NK-92 (cell line): ENCODE results near the gene KCNMA1.

Experiments
- DNase-seq: peaks from one replicate; lab custom pipeline; 2025; ENCODE audit not compliant: unreplicated experiment; lab: John Stamatoyannopoulos, UW

KCNMA1 gene

DNA sequence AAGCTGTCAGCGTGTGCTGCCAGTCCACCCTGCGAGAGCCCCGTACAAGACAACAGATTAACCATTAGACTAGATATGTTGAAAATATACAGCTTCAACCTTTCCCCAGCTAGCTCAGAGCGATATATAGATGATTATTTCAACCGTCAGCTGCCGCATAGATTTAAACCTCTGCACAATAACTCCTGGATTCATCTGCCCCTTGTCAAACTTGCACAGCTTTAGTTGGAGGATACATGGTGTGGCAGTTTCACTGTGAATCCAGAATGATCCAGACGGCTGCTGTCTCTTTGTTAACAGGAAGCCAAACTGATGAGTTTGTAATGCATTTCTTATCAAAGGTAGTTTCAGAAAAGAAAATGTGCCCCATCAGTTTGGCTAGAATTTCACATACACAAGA is 659.7 kb downstream of the KCNMA1 start:
- no peak for DNase-seq

GRCh38 chr10:76977046-76977445 is 660.6 kb downstream of the KCNMA1 start:
- DNase-seq: no peak

DNA sequence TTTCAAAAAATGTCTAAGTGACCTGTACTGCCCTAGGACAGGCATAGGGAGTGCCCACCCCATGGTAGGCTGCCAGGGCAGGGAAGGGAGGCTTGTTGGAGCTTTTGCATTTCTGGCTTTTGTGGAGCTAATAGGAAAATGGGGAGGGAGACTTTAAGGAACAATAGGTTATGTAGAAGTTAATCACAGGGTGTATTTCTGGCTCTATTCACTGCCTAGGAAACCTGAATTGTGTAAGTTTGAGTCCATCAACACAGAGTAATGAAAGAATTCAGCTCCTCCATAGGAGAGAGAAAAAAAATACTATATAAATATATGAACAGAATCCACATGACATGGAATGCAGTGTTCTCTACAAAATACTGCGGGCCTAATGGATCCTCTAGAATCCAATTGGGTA is 661.5 kb downstream of the KCNMA1 start:
- DNase-seq: no peak

GRCh38 chr10:76975126-76975525 is 662.5 kb downstream of the KCNMA1 start:
- no peak for DNase-seq

DNA sequence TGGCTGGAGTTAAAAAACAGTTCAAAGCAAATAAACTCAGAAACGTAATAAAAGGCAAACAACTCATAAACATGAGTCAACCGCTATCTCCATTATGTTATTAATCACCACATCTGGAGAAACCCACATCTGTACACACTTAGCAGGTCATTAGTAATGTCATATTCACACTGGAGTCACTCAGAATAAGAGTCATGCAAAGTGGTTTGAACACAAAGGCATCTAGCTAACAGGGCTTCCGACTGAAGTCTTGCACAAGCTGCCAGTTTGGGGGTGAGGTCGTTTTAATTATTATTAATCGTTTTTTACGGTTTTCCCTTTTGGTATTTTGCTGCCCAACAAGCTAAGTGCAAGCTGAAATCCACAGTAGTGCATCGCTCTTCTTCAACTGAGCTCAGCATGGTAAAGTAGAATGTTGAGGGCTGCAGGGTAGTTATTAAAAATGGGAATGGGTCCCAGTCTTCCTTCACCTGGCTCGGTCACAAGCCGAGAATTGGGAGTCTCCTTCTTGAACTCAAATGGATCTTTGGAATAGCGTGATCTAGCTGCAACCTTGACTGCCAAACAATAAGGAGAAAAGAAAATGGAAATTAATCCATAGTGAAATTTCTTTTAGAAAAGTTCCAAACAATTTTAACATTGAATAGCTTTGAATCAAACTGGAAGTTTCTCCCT is 663.5 kb downstream of the KCNMA1 start:
- DNase-seq: no peak

- no peak for DNase-seq
Observed at GRCh38 chr10:76973091-76974016, 664.3 kb downstream of the KCNMA1 start.

DNA sequence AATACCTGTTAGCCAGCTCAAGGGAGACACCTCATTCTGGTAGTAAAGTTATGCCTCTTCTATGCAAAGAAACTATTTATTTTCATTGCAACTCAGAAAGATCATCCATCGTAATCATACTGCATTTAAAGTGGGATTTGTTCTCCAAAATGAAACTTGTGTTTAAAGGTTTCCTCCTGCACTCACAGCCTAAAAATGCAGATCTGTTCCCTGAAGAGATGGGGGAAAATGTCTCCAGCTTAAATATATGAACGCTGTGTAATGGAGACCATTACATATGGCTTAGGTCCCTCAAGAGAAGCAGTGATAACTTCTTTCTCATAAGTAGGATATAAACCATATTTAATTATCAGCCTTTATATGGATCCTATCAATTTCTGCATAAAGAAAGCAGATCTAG is 665.1 kb downstream of the KCNMA1 start:
- DNase-seq: no peak

DNA sequence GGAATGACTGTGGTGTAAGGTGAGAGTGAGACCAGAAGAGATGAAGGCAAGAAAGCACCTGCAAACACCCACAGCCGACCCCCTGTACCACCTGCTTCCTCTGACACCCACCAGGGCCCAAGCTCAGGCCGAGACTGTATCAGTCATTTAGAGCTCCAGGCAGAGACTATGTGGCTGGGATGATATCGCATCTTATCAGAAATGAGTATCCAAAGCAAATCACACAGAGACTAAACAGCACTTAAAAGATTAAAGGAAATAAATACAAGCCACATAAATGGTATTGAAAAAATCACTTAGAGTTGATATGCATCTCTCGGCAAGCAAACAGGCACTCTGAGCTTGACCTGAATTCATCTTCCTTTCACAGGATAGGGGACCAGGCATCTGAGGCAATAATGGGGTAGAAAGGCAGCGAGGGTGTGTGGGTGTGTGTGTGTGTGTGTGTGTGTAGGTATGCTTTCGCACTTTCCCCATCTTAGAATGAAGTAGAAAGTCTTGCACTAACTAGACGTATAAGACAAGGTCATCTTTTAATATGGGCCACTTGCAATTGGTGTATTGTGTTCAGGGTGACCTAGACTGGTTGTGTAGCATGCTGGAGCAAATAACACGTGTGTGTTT is 665.9 kb downstream of the KCNMA1 start:
- DNase-seq: no peak

DNA sequence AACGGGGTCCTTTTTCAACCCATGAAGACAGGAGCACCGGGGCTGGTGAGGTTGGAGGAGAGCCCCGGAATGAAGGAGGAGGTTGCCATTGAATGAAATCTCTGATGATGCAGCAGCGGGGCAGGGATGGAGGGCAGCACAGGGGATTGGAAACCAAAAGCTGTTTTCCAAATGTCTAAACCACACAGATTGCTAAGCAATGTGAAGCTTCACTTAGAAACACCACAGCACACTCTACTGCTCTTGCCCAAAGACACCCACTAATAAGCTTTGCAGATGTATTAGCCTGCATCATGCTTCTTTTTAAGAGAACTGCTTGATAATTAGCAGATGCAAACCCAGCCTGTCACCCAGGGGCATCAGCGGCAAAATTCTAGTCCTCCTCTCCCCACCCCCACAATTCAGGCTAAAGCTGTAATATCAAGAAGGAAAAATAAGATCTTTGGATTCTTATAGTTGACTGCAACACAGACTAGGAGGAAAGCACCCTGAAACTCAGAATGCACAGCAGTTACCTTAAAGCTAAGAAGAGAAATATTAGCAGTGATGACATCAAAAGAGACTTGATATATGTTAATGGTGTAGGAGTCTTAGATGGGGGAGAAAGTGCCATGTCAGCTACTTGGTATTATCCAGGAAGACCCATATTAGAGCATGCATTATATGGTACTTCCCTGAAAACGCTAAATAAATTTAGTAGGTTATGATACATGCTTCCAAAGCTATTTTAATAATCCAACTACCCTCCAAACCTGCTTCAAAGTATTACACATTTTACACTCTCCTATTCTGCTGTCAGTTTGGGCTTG is 666.7 kb downstream of the KCNMA1 start:
- no peak for DNase-seq

DNA sequence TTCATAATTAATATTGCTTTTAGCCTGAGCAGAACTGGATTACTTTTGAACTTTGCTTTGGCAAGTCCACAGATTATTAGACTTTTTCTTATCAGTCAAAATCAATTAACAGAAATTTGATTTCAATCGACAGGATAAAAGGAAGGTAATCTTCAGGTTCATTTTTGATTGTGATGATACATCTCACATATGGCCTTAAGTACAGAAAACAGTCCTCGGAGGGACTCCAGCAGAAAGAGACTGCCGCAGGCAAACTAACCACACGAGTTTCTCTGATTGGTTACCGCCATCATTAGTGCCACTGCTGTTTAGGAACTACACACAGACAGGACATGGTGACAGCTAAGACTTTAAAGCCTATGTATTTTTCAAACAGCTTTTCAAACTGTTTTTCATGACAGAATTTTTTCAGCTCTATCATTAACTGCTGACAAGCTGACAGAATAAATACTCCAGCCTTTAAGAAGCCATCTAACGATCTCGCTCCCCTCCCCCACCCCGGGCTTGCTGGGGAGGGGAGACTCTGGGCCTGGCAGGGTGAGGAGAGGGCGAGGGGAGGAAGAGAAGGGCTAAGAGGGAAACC is 668.2 kb downstream of the KCNMA1 start:
- no peak for DNase-seq

- DNase-seq: no peak
Observed at GRCh38 chr10:76968483-76968882, 669.1 kb downstream of the KCNMA1 start.

DNA sequence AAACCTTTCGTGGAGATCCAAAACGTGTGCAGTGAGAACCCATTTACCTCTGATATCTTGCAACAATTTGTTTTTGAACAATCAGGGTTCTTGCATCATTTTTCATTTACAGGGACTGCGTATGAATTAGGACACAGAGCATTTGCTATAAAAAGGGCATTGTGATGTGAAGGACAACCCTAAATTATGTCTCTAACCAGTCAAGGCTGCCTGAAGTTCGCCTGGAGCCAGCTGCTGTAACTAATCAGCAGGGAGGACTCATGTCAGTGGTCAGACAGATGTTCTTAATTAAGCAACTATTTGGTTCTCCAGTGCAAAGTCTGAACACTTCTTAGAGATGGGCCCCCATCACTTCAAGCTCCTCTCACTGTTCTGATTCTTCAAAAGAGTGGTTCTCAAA is 674.8 kb downstream of the KCNMA1 start:
- no peak for DNase-seq

DNA sequence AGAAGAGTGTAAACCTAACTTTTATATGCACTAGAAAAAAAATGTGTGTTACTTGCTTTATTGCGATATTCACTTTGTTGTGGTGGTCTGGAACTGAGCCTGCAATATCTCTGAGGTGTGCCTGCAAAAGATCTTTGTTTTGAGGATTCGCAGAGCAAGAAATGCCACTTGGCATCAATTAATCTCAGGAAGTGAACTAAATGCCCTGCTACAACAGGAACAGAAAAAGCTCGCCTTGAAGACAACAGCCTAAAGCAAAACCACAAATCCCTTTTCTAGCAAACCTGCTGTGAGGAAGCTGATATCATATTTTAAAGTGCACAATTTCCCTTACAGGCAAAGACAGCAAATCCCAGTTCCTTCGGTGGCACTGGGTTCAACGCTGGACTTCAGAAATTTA is 675.8 kb downstream of the KCNMA1 start:
- no peak for DNase-seq

GRCh38 chr10:76959111-76959510 is 678.5 kb downstream of the KCNMA1 start:
- no peak for DNase-seq

GRCh38 chr10:76954838-76955237 is 682.8 kb downstream of the KCNMA1 start:
- no peak for DNase-seq

DNA sequence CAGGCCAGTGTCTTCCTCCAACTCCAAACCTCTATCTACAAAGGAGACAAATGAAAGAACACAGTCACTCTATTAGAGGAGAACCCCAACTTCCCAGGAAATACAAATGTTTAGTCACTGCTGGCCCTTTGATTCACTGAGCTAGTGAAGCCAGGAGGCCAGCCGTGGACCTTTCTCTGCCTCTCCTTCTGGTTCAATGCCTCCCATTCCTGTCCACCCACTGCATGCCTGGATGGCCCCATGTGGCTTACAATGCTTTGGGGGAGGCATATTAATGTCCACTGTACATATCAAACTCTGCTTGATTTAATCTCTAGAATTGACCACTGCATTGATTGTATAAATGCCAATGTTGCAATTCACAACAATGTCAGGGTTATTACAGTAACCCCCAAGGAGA is 687.3 kb downstream of the KCNMA1 start:
- no peak for DNase-seq

GRCh38 chr10:76946270-76946669 is 691.3 kb downstream of the KCNMA1 start:
- no peak for DNase-seq

- no peak for DNase-seq
Observed at GRCh38 chr10:76945166-76945565, 692.4 kb downstream of the KCNMA1 start.

- no peak for DNase-seq
Observed at GRCh38 chr10:76944640-76945039, 693.0 kb downstream of the KCNMA1 start.

DNA sequence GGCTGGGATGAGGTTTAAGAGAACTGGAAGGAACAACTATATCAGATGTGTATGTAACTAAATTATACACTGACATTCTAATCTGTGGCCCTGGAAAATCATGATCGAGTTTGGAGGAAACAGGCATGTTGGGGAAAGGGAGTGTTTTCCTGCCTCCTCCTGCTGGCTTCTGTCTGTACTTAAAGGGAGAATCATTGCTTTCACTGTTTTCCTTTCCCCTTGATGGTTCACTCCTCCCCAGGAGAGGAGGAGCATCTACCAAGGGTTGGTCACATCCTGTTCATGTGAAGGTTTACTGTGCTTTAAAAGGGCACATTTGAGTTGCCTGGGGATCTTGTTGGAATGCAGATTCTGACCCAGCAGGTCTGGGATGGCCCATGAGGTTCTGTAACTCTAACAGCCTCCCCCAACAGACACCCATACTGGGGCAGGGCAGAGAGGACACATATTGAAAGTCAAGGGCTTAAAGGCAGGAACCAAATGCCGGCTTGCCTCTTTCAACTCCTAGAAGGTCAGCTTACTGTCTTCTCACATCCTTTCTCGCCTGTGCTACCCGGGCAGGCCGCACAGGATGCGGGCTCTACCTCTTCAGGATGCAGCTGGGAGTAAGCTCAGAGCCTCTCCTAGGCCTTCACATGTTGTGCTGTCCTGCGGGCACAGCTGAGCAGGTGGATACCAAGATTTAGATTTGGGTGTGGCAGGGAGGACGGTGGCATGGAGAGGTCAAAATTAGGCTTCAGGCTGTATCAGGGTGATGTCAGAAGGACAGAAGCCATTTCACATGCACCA is 694.8 kb downstream of the KCNMA1 start:
- DNase-seq: no peak
